Measurements from ENCODE around the gene SRPK1. TPM values are rescaled to one million over a fixed set of nuclear protein-coding genes. Genes with fewer than 3 reads are reported as not detected.

Gene SRPK1
- total and polyA plus RNA-seq, 10 of the 15 experiments (the other 5 are each of a cell fraction or from before 2014, with no cell fraction given): 47.4 to 112 (median 85.8) TPM

DNA sequence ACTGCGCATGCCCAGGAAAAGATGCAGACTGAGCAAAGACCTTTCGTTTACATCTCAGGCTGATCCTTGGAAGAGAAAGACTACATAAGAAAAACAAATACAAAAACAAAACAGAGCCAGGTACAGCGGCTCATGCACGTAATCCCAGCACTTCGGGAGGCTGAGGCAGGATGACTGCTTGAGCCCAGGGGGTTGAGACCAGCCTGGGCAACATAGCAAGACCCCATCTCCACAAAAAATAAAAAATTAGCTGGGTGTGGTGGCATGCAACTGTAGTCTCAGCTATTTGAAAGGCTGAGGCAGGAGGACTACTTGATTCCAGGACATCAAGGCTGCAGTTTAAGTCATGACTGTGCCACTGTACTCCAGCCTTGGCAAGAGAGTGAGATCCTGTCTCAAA is 41.7 kb downstream of the SRPK1 start (continued):
- TF ChIP-seq SIX5 (IDR thresholded peaks at IDR 0.05; ENCODE audit: low read depth, low read length, severe bottlenecking): no peak
- TF ChIP-seq ZNF274 (IDR thresholded peaks at IDR 0.05; ENCODE audit: insufficient read depth, insufficient read length): no peak
- TF ChIP-seq SREBF2 (IDR thresholded peaks at IDR 0.05; ENCODE audit: low read length): no peak

DNA sequence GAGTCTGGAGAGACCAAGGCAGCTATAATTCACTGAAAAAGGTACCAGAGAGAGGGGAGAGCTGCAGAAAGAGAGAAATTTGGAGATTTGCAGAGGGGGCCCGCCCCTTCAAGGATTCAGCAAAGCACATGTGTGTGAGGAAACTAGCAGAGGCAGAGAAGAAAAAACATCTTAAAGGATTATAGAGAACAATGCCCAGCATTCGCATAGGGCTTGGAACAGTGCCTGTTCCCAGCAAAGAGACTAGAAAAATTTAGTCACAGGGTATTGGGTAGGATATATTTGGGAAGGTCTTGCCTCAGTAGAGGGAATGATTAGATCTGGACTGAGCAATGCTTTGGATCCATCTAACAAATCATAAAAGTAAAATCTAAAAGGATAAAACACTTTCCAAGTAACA is 44.0 kb downstream of the SRPK1 start:
- H3K9me3 ChIP-seq (replicated peaks; ENCODE audit: control insufficient read depth, insufficient read depth, low read length): no peaks in the 10 kb centered on the region; the same call in 2 of the 3 replicates
- no peak overlapping the region for H3K4me3 ChIP-seq
- DNase-seq (ENCODE audit: low read depth, low spot score) (no peak), FAIRE-seq (no peak), ATAC-seq (no peak)
- RAD21 ChIA-PET (ENCODE audit: unreplicated experiment): no interaction called here
- in situ Hi-C loops (cut with MboI): no loop called here
- H2AFZ ChIP-seq (ENCODE audit: control insufficient read depth, low read depth, low read length): no peak overlapping the region
- TF ChIP-seq, protein P1, sequence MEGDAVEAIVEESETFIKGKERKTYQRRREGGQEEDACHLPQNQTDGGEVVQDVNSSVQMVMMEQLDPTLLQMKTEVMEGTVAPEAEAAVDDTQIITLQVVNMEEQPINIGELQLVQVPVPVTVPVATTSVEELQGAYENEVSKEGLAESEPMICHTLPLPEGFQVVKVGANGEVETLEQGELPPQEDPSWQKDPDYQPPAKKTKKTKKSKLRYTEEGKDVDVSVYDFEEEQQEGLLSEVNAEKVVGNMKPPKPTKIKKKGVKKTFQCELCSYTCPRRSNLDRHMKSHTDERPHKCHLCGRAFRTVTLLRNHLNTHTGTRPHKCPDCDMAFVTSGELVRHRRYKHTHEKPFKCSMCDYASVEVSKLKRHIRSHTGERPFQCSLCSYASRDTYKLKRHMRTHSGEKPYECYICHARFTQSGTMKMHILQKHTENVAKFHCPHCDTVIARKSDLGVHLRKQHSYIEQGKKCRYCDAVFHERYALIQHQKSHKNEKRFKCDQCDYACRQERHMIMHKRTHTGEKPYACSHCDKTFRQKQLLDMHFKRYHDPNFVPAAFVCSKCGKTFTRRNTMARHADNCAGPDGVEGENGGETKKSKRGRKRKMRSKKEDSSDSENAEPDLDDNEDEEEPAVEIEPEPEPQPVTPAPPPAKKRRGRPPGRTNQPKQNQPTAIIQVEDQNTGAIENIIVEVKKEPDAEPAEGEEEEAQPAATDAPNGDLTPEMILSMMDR (IDR thresholded peaks at IDR 0.05 in 2 of 3, conservative IDR thresholded peaks at IDR 0.05 in 1 of 3; ENCODE audit: control insufficient read depth in 2 of 3, extremely low read depth in 1 of 3, insufficient read depth in 1 of 3, low read depth in 3 of 3, low read length in 3 of 3): no peak
- SMC1A ChIA-PET (ENCODE audit: uncharacterized antibody, unreplicated experiment): no interaction called here
- no peaks in the 10 kb centered on the region for H3K4me1 ChIP-seq (ENCODE audit: control insufficient read depth, insufficient read depth, low read length)
- BruUV-seq (replicated peaks): no TSS peak
- POLR2A ChIA-PET: no interaction called here
- no peaks in the 10 kb centered on the region for H3K27me3 ChIP-seq (replicated peaks in 1 of 2; ENCODE audit: control insufficient read depth in 2 of 2, insufficient read depth in 2 of 2, low read length in 1 of 2)
- no peaks in the 10 kb centered on the region for H4K20me1 ChIP-seq (ENCODE audit: control insufficient read depth, insufficient read depth)
- 97% methylated on average over 2 of the region's 2 CpGs for WGBS (ENCODE audit: insufficient coverage, insufficient replicate concordance, low lambda C conversion rate, missing lambda C conversion rate)
- no peaks in the 10 kb centered on the region for H3K79me2 ChIP-seq (ENCODE audit: control insufficient read depth, insufficient read depth, low read length)
- H3K27ac ChIP-seq (ENCODE audit: control insufficient read depth, insufficient read depth): no peak overlapping the region
- intact Hi-C loops (cut with micrococcal nuclease; ENCODE audit: unreplicated experiment): no loop called here
- CTCF ChIA-PET: no interaction called here
- H3K36me3 ChIP-seq (ENCODE audit: control insufficient read depth in 2 of 2, insufficient read depth in 2 of 2, low read length in 1 of 2): peaks cover 0 to 10% of the 10 kb centered on the region in 2 experiments; a peak in 2 of 4 replicates
- no peak overlapping the region for H3K9ac ChIP-seq (ENCODE audit: control insufficient read depth, insufficient read depth, low read length)
- no peak overlapping the region for H3K4me2 ChIP-seq (ENCODE audit: control insufficient read depth, insufficient read depth)
